MM.1S (cell line): ENCODE data around the gene ALKBH5.

Experiments
- DNase-seq: peaks from one replicate; pipeline ENCODE4 v3.0.0-alpha.2; 2015
- H2AFZ ChIP-seq: fragments of 300-600 bp; sonication (generic); 2 replicates; pipeline ENCODE4 v1.6.0; 2016; ENCODE audit warnings: antibody characterized with exemption, low read length
- H3F3A ChIP-seq: fragments of 300-600 bp; sonication (generic); 2 replicates; pipeline ENCODE4 v1.6.1; 2016; ENCODE audit warnings: mild to moderate bottlenecking, antibody characterized with exemption, low read length, moderate library complexity, mixed read lengths; ENCODE audit not compliant: insufficient read depth
- H3K27ac ChIP-seq: fragments of 300-600 bp; sonication (generic); 2 replicates; pipeline ENCODE4 v1.5.1; 2016; ENCODE audit warnings: mild to moderate bottlenecking, low read length
- H3K27me3 ChIP-seq: fragments of 300-600 bp; sonication (generic); replicated peaks from 2 replicates; pipeline ENCODE4 v1.6.0; 2016; ENCODE audit warnings: low read length; ENCODE audit not compliant: insufficient read depth
- H3K36me3 ChIP-seq: fragments of 300-600 bp; sonication (generic); replicated peaks from 2 replicates; pipeline ENCODE4 v1.6.1; 2016; ENCODE audit warnings: mild to moderate bottlenecking, low read length, mixed read lengths; ENCODE audit not compliant: insufficient read depth
- H3K4me1 ChIP-seq: fragments of 300-600 bp; sonication (generic); 2 replicates; pipeline ENCODE4 v1.6.1; 2016; ENCODE audit warnings: low read length, mixed read lengths
- H3K4me2 ChIP-seq: fragments of 300-600 bp; sonication (generic); 2 replicates; pipeline ENCODE4 v1.6.0; 2016; ENCODE audit warnings: low read depth, low read length
- H3K4me3 ChIP-seq: fragments of 300-600 bp; sonication (generic); 2 replicates; pipeline ENCODE4 v1.5.1; 2016; ENCODE audit warnings: low read length, mixed read lengths
- H3K79me2 ChIP-seq: fragments of 300-600 bp; sonication (generic); 2 replicates; pipeline ENCODE4 v1.6.1; 2016; ENCODE audit warnings: mixed run types, low read length, mixed read lengths
- H3K9ac ChIP-seq: fragments of 300-600 bp; sonication (generic); 2 replicates; pipeline ENCODE4 v1.6.1; 2016; ENCODE audit warnings: low read length, mixed read lengths
- H3K9me2 ChIP-seq: fragments of 300-600 bp; sonication (generic); replicated peaks from 2 replicates; pipeline ENCODE4 v1.6.1; 2016; ENCODE audit warnings: mild to moderate bottlenecking, low read length, mixed read lengths; ENCODE audit not compliant: insufficient read depth
- H3K9me3 ChIP-seq: fragments of 300-600 bp; sonication (generic); replicated peaks from 2 replicates; pipeline ENCODE4 v1.6.1; 2016; ENCODE audit warnings: mild to moderate bottlenecking, low read length, mixed read lengths; ENCODE audit not compliant: insufficient read depth
- H4K20me1 ChIP-seq: fragments of 300-600 bp; sonication (generic); 2 replicates; pipeline ENCODE4 v1.6.1; 2016; ENCODE audit warnings: mild to moderate bottlenecking, low read length, moderate library complexity, mixed read lengths; ENCODE audit not compliant: insufficient read depth
- EZH2 ChIP-seq: fragments of 300-600 bp; sonication (generic); optimal IDR thresholded peaks from 2 replicates; pipeline ENCODE3; 2017; ENCODE audit warnings: low read depth, mild to moderate bottlenecking, antibody characterized with exemption, low read length, mixed read lengths
- EZH2phosphoT487 ChIP-seq: fragments of 300-600 bp; sonication (generic); IDR thresholded peaks from 2 replicates; pipeline ENCODE4 v1.6.1; 2018; ENCODE audit warnings: antibody characterized with exemption, low read length
- TF ChIP-seq, protein P1 (sequence below): fragments of 300-600 bp; sonication (generic); IDR thresholded peaks from 2 replicates; pipeline ENCODE4 v1.5.1; 2016; ENCODE audit warnings: antibody characterized with exemption, low read length, mixed read lengths

ALKBH5 gene

DNA sequence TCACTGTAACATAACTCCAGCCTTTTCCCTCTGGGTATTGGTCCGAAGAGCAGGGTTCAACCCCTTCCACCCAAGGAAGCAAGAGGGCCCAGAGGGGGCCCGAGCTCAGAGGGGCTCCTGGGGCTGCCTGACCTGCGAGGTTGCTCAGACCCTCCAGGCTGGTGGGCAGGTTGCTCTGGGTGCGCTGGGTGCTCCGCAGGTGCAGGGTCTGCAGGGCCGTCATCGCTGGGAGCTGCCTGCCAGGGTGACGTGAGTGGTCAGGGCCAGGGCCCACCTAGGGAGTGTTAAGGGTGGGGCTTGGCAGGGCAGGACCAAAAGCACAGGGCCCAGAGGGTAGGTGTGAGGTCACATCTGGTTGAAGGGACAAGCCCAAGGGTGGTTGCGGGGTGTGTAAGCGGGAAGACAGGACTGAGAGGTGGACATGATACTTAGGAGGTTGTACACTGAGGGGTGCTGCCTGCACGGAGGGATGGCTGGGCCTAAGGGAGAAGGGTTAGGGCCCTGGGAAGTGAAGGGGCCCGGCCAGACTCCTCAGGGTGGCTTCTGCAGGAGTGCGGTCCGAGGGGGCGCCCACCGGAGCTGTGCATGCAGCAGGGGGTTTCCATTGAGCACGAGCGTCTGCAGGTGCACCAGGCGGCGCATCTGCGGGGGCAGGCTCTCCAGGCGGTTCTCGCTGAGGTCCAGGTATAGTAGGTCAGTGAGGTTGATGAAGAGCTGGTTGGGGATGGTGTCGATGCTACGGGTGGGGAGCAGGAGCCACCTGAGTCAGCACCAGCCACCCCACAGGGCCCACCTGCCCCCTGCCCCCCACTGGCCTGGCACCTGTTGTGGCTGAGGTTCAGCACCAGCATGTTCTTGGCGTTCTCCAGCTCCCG, 70.6 kb downstream of the ALKBH5 start:
- no peaks in the 10 kb centered on the region for H3K9me3 ChIP-seq
- no peaks in the 10 kb centered on the region for H3K9me2 ChIP-seq
- H3F3A ChIP-seq, result peaks cover 11% of the 10 kb centered on the region
- no peaks in the 10 kb centered on the region for H3K36me3 ChIP-seq
- H3K27me3 ChIP-seq, result no peaks in the 10 kb centered on the region
- no peak for DNase-seq
- TF ChIP-seq EZH2phosphoT487, result no peak
- TF ChIP-seq, protein P1, sequence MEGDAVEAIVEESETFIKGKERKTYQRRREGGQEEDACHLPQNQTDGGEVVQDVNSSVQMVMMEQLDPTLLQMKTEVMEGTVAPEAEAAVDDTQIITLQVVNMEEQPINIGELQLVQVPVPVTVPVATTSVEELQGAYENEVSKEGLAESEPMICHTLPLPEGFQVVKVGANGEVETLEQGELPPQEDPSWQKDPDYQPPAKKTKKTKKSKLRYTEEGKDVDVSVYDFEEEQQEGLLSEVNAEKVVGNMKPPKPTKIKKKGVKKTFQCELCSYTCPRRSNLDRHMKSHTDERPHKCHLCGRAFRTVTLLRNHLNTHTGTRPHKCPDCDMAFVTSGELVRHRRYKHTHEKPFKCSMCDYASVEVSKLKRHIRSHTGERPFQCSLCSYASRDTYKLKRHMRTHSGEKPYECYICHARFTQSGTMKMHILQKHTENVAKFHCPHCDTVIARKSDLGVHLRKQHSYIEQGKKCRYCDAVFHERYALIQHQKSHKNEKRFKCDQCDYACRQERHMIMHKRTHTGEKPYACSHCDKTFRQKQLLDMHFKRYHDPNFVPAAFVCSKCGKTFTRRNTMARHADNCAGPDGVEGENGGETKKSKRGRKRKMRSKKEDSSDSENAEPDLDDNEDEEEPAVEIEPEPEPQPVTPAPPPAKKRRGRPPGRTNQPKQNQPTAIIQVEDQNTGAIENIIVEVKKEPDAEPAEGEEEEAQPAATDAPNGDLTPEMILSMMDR, result no peak
- TF ChIP-seq EZH2, result no peak
- H3K9ac ChIP-seq, result no peak overlapping the region
- H3K4me3 ChIP-seq, result no peak overlapping the region
- H3K27ac ChIP-seq, result no peak overlapping the region
- H3K4me1 ChIP-seq, result peaks cover 12% of the 10 kb centered on the region
- H2AFZ ChIP-seq, result no peak overlapping the region
- peaks cover 31% of the 10 kb centered on the region for H3K79me2 ChIP-seq
- no peak overlapping the region for H3K4me2 ChIP-seq
- H4K20me1 ChIP-seq, result peaks cover 16% of the 10 kb centered on the region

DNA sequence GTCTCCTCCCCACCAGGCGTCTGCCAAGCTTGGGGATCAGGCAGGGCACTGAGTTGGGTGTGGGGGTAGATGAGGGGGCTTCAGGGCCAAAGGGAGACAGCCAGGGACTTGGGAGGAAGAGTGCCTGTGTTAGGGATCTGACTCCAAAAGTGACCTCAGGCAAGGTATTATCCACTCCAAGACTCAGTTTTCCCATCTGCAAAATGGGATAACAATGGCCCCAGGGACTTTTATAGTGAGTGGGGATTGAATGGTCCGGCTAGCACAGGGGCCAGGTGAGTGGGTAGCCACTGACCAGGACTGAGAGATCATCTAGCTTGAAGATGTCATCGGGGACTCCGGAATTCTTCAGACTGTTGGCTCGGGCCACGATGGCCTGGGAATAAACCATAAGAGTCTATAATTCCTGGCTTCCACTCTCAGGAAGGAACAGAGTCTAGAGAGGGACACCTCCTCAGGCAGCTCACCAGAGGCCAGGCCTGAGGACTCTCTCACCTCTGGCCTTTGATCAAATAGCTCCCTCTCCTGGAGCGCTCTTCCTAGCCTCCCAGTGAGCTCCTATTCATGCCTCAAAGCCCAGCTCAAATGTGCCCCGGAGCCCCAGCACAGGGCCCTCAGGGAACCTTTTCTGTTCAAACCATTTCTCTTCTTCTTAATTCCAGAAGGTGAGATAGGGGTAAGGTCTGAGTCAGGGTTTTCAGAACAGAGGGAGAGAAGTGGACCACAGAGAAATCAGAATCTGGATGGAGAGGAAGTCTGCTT, 71.4 kb downstream of the ALKBH5 start:
- H2AFZ ChIP-seq, result no peak overlapping the region
- H3K79me2 ChIP-seq, result peaks cover 31% of the 10 kb centered on the region
- peaks cover 16% of the 10 kb centered on the region for H3K4me1 ChIP-seq
- no peak overlapping the region for H3K4me2 ChIP-seq
- no peak for DNase-seq
- H3K9ac ChIP-seq, result no peak overlapping the region
- no peaks in the 10 kb centered on the region for H3K27me3 ChIP-seq
- H3K9me2 ChIP-seq, result no peaks in the 10 kb centered on the region
- H3K27ac ChIP-seq, result no peak overlapping the region
- no peak overlapping the region for H3K4me3 ChIP-seq
- H3K9me3 ChIP-seq, result no peaks in the 10 kb centered on the region
- peaks cover 16% of the 10 kb centered on the region for H4K20me1 ChIP-seq
- H3F3A ChIP-seq, result peaks cover 16% of the 10 kb centered on the region
- H3K36me3 ChIP-seq, result no peaks in the 10 kb centered on the region
- TF ChIP-seq EZH2phosphoT487 (no peak), EZH2 (no peak)
- TF ChIP-seq, protein P1, result no peak

DNA sequence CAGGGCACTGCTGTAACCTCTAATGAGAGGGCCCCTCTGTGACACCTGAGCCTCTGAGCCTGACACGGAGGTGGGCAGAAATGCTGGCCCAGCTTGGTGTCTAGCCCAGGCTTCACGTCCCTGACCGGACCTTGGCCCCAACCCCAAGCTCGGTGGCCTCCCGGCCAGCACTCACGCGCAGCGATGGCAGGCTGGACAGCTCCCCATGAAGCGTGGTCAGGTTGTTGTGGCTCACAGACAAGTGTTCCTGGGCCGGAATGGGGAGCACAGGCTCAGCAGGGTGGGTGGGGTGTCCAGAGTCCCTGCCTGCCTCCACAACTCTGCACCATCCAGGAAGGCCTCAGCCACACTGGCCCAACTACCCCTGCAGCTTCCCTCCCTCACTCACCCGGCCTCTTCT, 72.7 kb downstream of the ALKBH5 start:
- Histone ChIP-seq H3K79me2 (peaks cover 32% of the 10 kb centered on the region), H3K4me3 (no peak overlapping the region), H3K9ac (no peak overlapping the region), H3K36me3 (no peaks in the 10 kb centered on the region), H3K9me3 (no peaks in the 10 kb centered on the region), H3K9me2 (no peaks in the 10 kb centered on the region), H3K4me2 (no peak overlapping the region), H3F3A (peaks cover 23% of the 10 kb centered on the region), H2AFZ (no peak overlapping the region), H4K20me1 (peaks cover 16% of the 10 kb centered on the region), H3K27me3 (no peaks in the 10 kb centered on the region), H3K4me1 (peaks cover 16% of the 10 kb centered on the region), H3K27ac (no peak overlapping the region)
- TF ChIP-seq EZH2phosphoT487, result no peak
- TF ChIP-seq EZH2, result no peak
- TF ChIP-seq, protein P1, result no peak
- no peak for DNase-seq
